Keratinocyte (primary cell): ENCODE measurements around the gene ATP5ME.

ENCODE experiments used
- CTCF ChIP-seq, 3 experiments: IDR thresholded peaks in 1 of 3; conservative IDR thresholded peaks in 1 of 3; optimal IDR thresholded peaks in 1 of 3; 2 replicates in 2 of 3; 3 replicates in 1 of 3; pipeline versions ENCODE3 to v1.5.1; 2011; ENCODE audit warnings: low read length in 3 of 3, mild to moderate bottlenecking in 3 of 3, moderate library complexity in 2 of 3, control low read depth in 1 of 3, inconsistent platforms in 1 of 3; ENCODE audit not compliant: insufficient read depth in 2 of 3; ENCODE audit errors: extremely low read depth in 1 of 3
- EZH2 ChIP-seq: IDR thresholded peaks from one replicate; pipeline ENCODE4 v1.6.1; 2012; ENCODE audit warnings: inconsistent platforms, mild to moderate bottlenecking, low read length, moderate library complexity

DNA sequence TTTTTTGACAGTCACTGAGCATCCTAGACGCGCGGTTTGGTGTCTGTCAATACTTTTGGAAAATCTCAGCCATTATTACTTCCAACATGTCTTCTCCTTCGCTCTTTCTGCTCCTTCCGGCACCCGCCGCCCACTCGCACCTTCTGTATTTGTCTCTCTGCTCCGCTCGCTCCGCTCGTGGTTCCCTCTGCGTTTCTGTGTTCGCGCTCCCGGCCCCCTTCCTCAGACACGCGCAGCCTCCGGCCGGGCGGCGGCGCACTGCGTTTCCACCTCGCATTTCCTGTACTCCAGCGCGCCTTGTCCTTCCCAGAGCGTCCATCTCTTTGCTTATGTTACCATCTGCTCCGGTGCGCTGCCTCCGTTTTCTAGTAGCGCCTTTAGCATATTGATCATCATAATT is 27.6 kb downstream of the ATP5ME start:
- TF ChIP-seq CTCF (optimal IDR thresholded peaks at IDR 0.05 in 1 of 3, IDR thresholded peaks at IDR 0.05 in 1 of 3, conservative IDR thresholded peaks at IDR 0.05 in 1 of 3; ENCODE audit: extremely low read depth in 1 of 3, insufficient read depth in 2 of 3, low read length in 3 of 3) (no peak), EZH2 (no peak)
